Measurements from ENCODE around the gene SFT2D1.
A peak's percentile ranks its signal among the peaks of the same experiment; 100 is the strongest.
"Not testable (repeated sequence)": the region's sequence is repeated elsewhere in the genome, so short reads cannot be mapped to it uniquely, and the experiment has no call there.

Gene SFT2D1

GRCh38 chr6:166342349-166343149 is at the start of gene SFT2D1:
TSS of gene SFT2D1 (minus strand) at chr6:166342545. CDS start at chr6:166342481, 64 bp downstream.
- DNase-seq, result peak; percentile 18 to 53 (median 40)

GRCh38 chr6:166389119-166389518 is 46.8 kb upstream of the SFT2D1 start:
- DNase-seq, result no peak

GRCh38 chr6:166388290-166389004 is 46.1 kb upstream of the SFT2D1 start:
- no peak for DNase-seq

- no peak for DNase-seq
Observed at GRCh38 chr6:166387642-166388289, 45.4 kb upstream of the SFT2D1 start.

- DNase-seq, result not testable (repeated sequence)
Observed at GRCh38 chr6:166387098-166387497, 44.8 kb upstream of the SFT2D1 start.

GRCh38 chr6:166386111-166386510 is 43.8 kb upstream of the SFT2D1 start:
- DNase-seq, result no peak

GRCh38 chr6:166383802-166384363 is 41.5 kb upstream of the SFT2D1 start:
- DNase-seq, result peak in 2 of 4 experiments; percentile 5 to 15

- DNase-seq, result peak; percentile 79 to 93 (median 84)
Observed at GRCh38 chr6:166382933-166383801, 40.8 kb upstream of the SFT2D1 start, which contains the start of gene MPC1. TSS of gene MPC1 (minus strand) at chr6:166382940. CDS start at chr6:166382876, 64 bp downstream.

GRCh38 chr6:166382500-166382932 is 40.2 kb upstream of the SFT2D1 start:
- no peak for DNase-seq

GRCh38 chr6:166381733-166382499 is 39.6 kb upstream of the SFT2D1 start:
- DNase-seq, result peak; percentile 20 to 55 (median 34)

GRCh38 chr6:166381381-166381732 is 39.0 kb upstream of the SFT2D1 start:
- no peak for DNase-seq

- DNase-seq, result no peak
Observed at GRCh38 chr6:166379800-166380199, 37.5 kb upstream of the SFT2D1 start.

GRCh38 chr6:166379103-166379586 is 36.8 kb upstream of the SFT2D1 start:
- no peak for DNase-seq

- no peak for DNase-seq
Observed at GRCh38 chr6:166377721-166378120, 35.4 kb upstream of the SFT2D1 start.

- no peak for DNase-seq
Observed at GRCh38 chr6:166375013-166375412, 32.7 kb upstream of the SFT2D1 start.

- no peak for DNase-seq
Observed at GRCh38 chr6:166370489-166370888, 28.1 kb upstream of the SFT2D1 start.

- DNase-seq, result no peak
Observed at GRCh38 chr6:166369782-166370181, 27.4 kb upstream of the SFT2D1 start.

- DNase-seq, result no peak
Observed at GRCh38 chr6:166366921-166367320, 24.6 kb upstream of the SFT2D1 start.

GRCh38 chr6:166365806-166366205 is 23.5 kb upstream of the SFT2D1 start:
- DNase-seq, result no peak

- no peak for DNase-seq
Observed at GRCh38 chr6:166365221-166365620, 22.9 kb upstream of the SFT2D1 start.

- DNase-seq, result no peak
Observed at GRCh38 chr6:166364456-166364855, 22.1 kb upstream of the SFT2D1 start.

Data from activated naive CD4-positive, alpha-beta T cell (primary cell).